GM18520 (cell line): Measurements from ENCODE around the gene ARHGEF3.
A peak's percentile ranks its signal among the peaks of the same experiment; 100 is the strongest.
"Not testable (repeated sequence)": the region's sequence is repeated elsewhere in the genome, so short reads cannot be mapped to it uniquely, and the experiment has no call there.

Source experiments
- ATAC-seq: cut with Tn5 transposase; IDR thresholded peaks from one replicate; pipeline ENCODE4 v1.9.1; 2021; ENCODE audit not compliant: unreplicated experiment

Gene ARHGEF3

GRCh38 chr3:56747150-56747549 lies 54.6 kb downstream of the ARHGEF3 start:
- no peak for ATAC-seq

DNA sequence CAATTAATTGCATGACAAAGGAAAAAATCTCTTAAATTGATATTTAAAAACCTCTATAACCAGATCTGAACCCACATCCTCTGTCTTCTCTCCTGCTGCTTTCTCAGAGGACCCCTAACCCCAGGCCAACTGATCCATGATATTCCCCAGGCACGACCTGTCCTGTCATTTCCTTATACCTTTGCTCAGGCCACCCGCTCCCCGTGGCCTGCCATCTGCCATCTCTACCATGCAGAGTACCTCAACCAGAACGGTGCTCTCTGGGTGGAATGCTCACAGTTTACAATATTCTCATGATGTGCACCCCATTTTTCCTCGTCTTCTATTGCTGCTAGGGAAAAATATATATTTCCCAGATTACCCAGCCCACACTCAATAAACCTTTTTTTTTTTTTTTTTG lies 57.7 kb downstream of the ARHGEF3 start:
- ATAC-seq, result no peak

DNA sequence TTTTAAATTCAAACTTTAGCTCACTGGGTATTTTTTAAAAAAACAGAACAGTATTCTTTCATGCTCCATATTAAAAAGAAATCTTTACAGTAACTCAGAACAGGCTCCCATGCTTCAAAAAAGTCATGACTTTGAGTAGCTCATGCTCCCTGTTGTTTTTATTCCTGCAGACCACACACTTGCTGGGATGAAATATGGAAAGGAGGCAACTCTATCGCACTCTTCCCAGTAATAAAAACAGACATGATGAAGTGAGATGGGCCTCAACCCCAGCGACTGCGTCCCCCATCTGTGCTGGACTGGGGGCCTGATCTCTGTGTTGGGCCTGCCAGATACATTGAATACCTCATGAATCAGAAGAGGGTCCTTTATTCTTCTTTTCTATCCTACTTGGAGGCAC lies 58.9 kb downstream of the ARHGEF3 start:
- no peak for ATAC-seq

GRCh38 chr3:56739036-56739435 lies 62.7 kb downstream of the ARHGEF3 start:
- ATAC-seq, result no peak

- no peak for ATAC-seq
These were observed 64.7 kb downstream of the ARHGEF3 start for GRCh38 chr3:56737006-56737405.

GRCh38 chr3:56732109-56732508 lies 69.6 kb downstream of the ARHGEF3 start:
- ATAC-seq, result no peak

DNA sequence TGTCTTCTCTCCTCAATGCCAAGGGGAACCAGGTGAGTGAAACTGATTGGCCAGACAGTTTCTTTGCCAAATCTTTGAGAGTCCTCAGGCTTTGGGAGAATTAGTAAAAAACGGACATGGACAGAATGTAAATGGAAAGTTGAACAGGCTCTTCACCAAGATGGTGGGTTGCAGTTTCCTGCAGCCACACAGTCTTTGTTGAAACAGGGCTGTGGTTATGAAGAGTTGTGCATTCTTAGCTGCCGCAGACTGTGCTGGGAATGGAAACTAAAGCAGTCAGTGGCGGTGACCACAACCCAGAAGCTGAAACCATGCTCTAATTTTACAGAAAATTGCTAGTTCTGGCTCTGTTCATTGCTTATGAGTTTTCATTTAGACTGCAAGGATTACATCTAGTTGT lies 76.6 kb downstream of the ARHGEF3 start:
- peak; percentile 89 for ATAC-seq

GRCh38 chr3:56724676-56725075 lies 77.1 kb downstream of the ARHGEF3 start:
- ATAC-seq, result no peak

- ATAC-seq, result no peak
These were observed 80.9 kb downstream of the ARHGEF3 start for GRCh38 chr3:56720849-56721248.

DNA sequence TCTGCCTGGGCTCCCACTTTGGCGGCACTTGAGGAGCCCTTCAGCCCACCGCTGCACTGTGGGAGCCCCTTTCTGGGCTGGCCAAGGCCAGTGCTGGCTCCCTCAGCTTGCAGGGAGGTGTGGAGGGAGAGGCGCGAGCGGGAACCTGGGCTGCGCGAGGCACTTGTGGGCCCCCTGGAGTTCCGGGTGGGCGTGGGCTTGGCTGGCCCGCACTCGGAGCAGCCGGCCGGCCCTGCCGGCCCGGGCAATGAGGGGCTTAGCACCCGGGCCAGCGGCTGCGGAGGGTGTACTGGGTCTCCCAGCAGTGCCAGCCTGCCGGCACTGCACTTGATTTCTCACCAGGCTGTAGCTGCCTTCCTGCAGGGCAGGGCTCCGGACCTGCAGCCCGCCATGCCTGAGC lies 82.9 kb downstream of the ARHGEF3 start:
- not testable (repeated sequence) for ATAC-seq

DNA sequence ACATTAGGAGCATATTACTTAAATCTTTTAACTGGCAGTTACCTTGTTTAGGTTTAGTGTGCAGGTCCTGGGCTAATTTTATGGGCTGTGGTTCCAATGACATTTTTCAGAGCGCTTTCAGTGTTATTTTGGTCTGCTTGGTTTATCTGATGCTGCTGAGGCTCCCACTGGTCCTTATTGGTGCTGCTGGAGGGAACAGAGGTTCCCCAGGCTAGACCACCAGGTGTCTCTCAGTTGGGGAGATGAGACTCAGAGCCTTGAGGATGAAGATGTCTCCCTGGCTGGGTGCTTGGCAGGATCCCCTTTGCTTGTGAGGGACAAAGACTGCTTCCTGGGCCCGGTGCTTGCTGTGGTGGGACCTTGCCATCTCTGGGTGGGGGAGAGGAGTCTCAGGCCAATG lies 90.4 kb downstream of the ARHGEF3 start:
- ATAC-seq, result no peak

DNA sequence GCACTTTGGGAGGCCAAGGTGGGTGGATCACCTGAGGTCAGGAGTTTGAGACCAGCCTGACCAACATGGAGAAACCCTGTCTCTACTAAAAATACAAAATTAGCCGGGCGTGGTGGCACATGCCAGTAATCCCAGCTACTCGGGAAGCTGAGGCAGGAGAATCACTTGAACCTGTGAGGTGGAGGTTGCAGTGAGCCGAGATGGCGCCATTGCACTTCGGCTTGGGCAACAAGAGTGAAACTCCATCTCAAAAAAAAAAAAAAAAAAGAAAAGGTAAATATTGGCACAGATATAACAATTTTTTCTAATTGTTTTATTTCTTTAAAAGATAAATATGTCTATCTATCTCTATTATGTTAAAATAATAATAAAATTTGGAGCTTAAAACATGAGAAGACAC lies 94.3 kb downstream of the ARHGEF3 start:
- not testable (repeated sequence) for ATAC-seq

GRCh38 chr3:56706629-56707028 lies 95.1 kb downstream of the ARHGEF3 start:
- ATAC-seq, result no peak

GRCh38 chr3:56704706-56705105 lies 97.0 kb downstream of the ARHGEF3 start:
- ATAC-seq, result no peak

- no peak for ATAC-seq
These were observed 99.0 kb downstream of the ARHGEF3 start for GRCh38 chr3:56702490-56703315.

DNA sequence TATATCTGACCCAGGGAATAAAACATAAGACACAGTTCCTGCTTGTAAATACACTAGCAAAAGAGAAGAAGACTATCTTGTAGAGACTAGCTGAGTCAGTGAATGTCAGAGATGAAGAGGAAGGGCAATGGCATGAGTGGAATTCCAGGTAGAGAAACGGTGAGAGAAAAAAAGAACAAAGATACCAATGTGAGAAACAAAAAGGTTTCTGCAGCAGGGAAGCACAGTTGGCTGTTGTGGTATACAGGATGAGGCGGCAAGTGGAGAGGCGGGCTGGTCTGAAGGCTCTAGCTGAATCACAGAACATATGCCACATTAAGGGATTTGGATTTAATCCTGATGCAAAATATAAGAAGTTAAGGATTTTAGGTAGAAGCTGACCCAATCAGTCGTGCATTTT lies 101.6 kb downstream of the ARHGEF3 start:
- ATAC-seq, result no peak

GRCh38 chr3:56694867-56695683 lies 106.7 kb downstream of the ARHGEF3 start:
- no peak for ATAC-seq

- ATAC-seq, result no peak
These were observed 108.0 kb downstream of the ARHGEF3 start for GRCh38 chr3:56693750-56694149.

DNA sequence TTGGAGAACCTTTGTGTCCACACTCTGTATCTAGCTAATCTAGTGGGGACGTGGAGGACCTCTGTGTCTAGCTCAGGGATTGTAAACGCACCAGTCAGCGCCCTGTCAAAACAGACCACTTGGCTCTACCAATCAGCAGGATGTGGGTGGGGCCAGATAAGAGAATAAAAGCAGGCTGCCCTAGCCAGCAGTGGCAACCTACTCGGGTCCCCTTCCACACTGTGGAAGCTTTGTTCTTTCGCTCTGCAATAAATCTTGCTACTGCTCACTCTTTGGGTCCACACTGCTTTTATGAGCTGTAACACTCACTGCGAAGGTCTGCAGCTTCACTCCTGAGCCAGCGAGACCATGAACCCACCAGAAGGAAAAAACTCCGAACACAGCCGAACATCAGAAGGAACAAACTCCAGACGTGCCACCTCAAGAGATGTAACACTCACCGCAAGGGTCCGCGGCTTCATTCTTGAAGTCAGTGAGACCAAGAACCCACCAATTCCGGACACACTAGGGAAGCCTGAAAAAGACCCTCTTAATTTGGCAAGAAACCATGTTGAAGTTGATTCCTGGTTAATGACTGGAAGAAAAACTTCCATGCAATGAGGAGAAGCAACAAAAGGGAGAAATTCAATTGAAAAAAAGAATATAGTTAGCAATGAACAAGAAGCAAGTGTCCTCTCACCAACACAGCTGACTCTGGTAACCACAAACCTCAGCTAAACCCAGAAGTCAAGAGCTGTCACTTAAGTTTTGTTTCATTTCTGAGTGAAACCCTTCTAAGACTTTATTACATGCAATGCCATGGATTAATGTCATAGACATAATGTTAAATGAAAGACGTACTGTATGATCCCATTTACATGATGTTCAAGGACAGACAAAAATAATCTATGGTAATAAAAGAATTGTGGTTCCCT lies 109.0 kb downstream of the ARHGEF3 start:
- peak; percentile 63 for ATAC-seq

- not testable (repeated sequence) for ATAC-seq
These were observed 109.8 kb downstream of the ARHGEF3 start for GRCh38 chr3:56692001-56692365.
